SK-N-SH (cell line): Measurements from ENCODE around the gene SOX13.

ENCODE experiments used
- TF ChIP-seq, protein P1 (sequence below): fragments of 200-600 bp; sonication (generic); IDR thresholded peaks from 2 replicates; pipeline ENCODE4 v1.6.1; 2017; ENCODE audit warnings: antibody characterized with exemption, mild to moderate bottlenecking, moderate library complexity
- TF ChIP-seq, protein P2 (sequence below): fragments of 150-350 bp; IDR thresholded peaks from 2 replicates; pipeline ENCODE4 v1.6.1; 2017; ENCODE audit warnings: antibody characterized with exemption, low read length, low read depth, borderline replicate concordance

DNA sequence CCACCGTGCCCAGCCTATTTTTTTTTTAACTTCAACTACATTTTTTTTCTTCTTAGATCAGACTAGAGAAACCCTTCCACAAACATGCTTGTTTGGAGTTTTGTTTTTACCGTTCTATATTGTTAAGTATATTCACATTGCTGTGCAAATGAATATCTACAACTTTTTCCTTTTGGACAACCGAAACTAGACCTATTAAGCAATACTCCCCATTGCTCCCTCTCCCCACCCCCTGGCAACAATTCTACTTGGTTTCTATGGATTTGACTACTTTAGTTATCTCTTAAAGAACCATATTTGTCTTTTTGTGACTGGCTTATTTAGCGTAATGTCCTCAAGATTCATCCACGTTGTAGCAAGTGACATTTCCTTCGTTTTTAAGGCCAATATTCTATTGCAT, 59.8 kb downstream of the SOX13 start:
- TF ChIP-seq, protein P1, sequence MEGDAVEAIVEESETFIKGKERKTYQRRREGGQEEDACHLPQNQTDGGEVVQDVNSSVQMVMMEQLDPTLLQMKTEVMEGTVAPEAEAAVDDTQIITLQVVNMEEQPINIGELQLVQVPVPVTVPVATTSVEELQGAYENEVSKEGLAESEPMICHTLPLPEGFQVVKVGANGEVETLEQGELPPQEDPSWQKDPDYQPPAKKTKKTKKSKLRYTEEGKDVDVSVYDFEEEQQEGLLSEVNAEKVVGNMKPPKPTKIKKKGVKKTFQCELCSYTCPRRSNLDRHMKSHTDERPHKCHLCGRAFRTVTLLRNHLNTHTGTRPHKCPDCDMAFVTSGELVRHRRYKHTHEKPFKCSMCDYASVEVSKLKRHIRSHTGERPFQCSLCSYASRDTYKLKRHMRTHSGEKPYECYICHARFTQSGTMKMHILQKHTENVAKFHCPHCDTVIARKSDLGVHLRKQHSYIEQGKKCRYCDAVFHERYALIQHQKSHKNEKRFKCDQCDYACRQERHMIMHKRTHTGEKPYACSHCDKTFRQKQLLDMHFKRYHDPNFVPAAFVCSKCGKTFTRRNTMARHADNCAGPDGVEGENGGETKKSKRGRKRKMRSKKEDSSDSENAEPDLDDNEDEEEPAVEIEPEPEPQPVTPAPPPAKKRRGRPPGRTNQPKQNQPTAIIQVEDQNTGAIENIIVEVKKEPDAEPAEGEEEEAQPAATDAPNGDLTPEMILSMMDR, result no peak
- TF ChIP-seq, protein P2, sequence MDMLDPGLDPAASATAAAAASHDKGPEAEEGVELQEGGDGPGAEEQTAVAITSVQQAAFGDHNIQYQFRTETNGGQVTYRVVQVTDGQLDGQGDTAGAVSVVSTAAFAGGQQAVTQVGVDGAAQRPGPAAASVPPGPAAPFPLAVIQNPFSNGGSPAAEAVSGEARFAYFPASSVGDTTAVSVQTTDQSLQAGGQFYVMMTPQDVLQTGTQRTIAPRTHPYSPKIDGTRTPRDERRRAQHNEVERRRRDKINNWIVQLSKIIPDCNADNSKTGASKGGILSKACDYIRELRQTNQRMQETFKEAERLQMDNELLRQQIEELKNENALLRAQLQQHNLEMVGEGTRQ, result no peak
